NB4 (cell line): ENCODE measurements around the gene PDGFRA.

Experiments
- MYC ChIP-seq: IDR thresholded peaks from 2 replicates; pipeline ENCODE4 v1.6.1; 2011; ENCODE audit warnings: low read depth, low read length
- POLR2A ChIP-seq: IDR thresholded peaks from 2 replicates; pipeline ENCODE4 v1.6.1; 2011; ENCODE audit warnings: mild to moderate bottlenecking; ENCODE audit not compliant: insufficient read length; ENCODE audit errors: extremely low read depth
- TF ChIP-seq, protein P1 (sequence below): IDR thresholded peaks from one replicate; pipeline ENCODE4 v1.5.1; 2012; ENCODE audit warnings: low read depth, low read length

GRCh38 chr4:54213001-54213400 is 16.1 kb upstream of the PDGFRA start:
- TF ChIP-seq, protein P1, sequence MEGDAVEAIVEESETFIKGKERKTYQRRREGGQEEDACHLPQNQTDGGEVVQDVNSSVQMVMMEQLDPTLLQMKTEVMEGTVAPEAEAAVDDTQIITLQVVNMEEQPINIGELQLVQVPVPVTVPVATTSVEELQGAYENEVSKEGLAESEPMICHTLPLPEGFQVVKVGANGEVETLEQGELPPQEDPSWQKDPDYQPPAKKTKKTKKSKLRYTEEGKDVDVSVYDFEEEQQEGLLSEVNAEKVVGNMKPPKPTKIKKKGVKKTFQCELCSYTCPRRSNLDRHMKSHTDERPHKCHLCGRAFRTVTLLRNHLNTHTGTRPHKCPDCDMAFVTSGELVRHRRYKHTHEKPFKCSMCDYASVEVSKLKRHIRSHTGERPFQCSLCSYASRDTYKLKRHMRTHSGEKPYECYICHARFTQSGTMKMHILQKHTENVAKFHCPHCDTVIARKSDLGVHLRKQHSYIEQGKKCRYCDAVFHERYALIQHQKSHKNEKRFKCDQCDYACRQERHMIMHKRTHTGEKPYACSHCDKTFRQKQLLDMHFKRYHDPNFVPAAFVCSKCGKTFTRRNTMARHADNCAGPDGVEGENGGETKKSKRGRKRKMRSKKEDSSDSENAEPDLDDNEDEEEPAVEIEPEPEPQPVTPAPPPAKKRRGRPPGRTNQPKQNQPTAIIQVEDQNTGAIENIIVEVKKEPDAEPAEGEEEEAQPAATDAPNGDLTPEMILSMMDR, result no peak
- TF ChIP-seq MYC, result no peak
- no peak for TF ChIP-seq POLR2A
